DMS79 (cell line): Measurements from ENCODE around the gene POLR3H.
"Not testable (repeated sequence)": the region's sequence is repeated elsewhere in the genome, so short reads cannot be mapped to it uniquely, and the experiment has no call there.

ENCODE experiments used
- DNase-seq: peaks from one replicate; lab custom pipeline; 2025; lab: John Stamatoyannopoulos, UW

POLR3H gene

GRCh38 chr22:41563051-41563711 is 18.9 kb upstream of the POLR3H start:
- DNase-seq, result no peak

- DNase-seq, result no peak
These were observed 18.2 kb upstream of the POLR3H start for GRCh38 chr22:41562461-41562860.

DNA sequence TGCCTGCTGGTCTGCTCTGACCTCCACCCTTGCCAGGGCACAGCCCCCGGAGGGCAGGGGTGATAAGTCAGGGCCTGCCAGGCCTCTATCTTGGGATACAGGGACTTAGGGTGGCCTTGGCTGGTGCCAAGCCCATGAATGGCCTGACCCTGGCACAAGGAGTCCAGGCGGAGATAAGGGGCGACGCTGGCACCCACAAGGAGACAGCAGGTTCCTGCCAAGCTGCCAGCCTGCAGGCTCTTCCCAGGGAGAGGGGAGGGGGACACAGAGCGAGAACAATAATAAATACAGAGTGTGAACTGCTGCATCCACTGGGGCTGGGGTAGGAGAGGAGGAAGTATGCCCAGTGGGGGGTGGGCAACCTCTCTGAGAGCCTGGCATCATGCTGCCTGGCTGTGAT is 17.5 kb upstream of the POLR3H start:
- no peak for DNase-seq

DNA sequence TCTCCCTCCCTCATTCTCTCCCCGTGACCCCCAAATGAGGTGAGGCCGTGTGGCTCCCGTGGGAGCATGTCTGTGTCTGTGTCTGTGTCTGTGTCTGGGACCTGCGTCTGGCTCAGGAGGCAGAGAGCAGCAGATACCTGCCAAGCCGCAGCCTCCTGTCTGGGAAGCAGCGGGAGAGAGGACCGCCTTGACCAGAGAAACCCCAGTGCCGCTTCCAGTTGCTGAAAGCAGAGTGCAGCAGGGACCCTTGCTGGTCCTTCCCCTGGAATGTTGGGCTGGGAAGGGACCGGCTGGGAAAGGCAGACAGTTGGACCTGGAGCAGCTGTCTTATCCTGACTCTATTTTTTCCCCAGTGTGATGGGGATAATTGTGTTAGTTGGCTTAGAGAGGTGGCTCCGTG is 17.1 kb upstream of the POLR3H start:
- DNase-seq, result no peak

DNA sequence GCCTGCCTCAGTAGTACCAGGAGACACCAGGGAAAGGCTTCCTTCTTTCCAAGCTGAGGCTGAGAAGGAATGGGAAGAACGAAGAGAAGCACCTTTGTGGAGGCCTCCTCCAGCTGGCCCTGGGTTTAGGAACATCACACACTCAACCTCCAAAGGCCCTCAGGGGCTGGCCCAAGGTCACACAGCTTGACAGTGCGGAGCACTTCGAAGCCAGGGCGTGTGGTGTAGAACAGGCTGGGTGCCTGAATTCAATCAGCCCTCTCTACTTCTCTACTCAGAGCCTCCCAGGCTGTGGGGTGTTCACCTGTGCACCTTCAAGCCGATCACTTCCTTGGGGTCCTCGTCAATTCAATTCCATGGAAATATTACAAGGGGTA is 15.8 kb upstream of the POLR3H start:
- no peak for DNase-seq

- DNase-seq, result not testable (repeated sequence)
These were observed 14.0 kb upstream of the POLR3H start for GRCh38 chr22:41558241-41558630.

GRCh38 chr22:41557401-41558240 is 13.4 kb upstream of the POLR3H start:
- DNase-seq, result no peak

DNA sequence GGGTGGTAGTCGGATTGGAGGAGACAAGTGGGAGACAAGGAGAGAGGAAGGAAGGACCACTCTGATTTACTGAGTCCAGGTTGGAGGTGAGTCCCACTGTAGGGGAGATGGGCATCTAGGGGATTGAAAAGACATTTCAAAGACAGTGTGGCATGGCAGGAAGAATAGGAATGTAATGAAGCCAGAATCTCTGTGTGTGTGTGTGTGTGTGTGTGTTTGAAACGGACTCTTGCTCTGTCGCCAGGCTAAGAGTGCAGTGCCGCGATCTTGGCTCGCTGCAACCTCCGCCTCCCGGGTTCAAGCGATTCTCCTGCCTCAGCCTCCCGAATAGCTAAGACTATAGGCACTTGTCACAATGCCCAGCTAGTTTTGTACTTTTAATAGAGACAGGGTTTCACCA is 12.3 kb upstream of the POLR3H start:
- DNase-seq, result no peak

DNA sequence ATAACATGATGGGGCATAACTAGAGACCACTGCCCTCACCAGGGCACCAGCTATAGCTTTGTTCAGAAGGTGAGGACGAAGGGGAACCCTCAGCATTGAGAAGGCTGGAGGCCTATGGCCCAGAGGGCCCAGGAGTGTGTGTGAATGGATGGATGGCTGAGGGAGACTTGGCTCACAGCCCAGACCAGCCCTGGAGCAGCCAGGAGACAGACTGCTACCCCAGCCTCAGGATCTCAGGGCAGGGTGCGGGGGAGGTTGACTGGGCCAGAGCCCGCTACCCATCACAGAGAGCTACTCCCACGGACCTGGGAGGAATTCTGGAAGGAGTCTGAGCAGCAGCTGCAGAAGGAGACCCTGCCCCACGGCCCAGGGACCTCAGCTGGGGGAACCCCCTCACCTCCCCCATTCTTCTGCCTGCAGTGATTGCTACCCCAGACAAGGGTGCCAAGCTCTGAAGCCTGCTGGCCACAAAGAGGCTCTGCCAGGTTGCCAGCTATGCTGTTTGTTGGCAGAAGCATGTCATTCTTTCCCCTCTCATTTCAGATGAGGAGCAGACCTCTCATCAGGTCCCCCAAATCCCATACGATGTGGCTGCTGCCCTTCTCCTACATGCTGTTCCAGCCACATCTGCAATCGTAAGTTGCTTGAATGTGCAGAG is 11.2 kb upstream of the POLR3H start:
- no peak for DNase-seq

GRCh38 chr22:41551877-41552582 is 7.8 kb upstream of the POLR3H start:
- no peak for DNase-seq

GRCh38 chr22:41550952-41551491 is 6.8 kb upstream of the POLR3H start:
- DNase-seq, result no peak

- DNase-seq, result no peak
These were observed 4.6 kb upstream of the POLR3H start for GRCh38 chr22:41548830-41549211.

GRCh38 chr22:41544671-41545476 is 604 bp upstream of the POLR3H start:
- no peak for DNase-seq

DNA sequence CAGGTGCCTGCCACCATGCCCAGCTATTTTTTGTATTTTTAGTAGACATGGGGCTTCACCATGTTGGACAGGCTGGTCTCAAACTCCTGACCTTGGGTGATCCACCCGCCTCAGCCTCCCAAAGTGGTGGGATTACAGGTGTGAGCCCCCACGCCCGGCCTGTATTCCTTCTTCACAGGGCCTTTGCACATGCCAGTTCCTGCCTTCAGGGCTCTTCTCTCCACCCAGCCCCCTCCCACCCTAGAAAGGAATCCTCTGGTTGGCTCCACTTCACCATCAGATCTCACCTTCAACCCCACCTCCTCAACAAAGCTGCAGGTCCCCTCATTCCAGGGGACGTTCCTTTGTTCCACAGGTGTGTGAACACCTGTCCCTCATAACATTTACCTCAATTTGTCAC is 2.0 kb downstream of the POLR3H start:
- no peak for DNase-seq

- DNase-seq, result no peak
These were observed 2.8 kb downstream of the POLR3H start for GRCh38 chr22:41541484-41541883.

GRCh38 chr22:41540365-41540764 is 3.9 kb downstream of the POLR3H start:
- DNase-seq, result no peak

GRCh38 chr22:41540006-41540315 is 4.3 kb downstream of the POLR3H start:
- no peak for DNase-seq

DNA sequence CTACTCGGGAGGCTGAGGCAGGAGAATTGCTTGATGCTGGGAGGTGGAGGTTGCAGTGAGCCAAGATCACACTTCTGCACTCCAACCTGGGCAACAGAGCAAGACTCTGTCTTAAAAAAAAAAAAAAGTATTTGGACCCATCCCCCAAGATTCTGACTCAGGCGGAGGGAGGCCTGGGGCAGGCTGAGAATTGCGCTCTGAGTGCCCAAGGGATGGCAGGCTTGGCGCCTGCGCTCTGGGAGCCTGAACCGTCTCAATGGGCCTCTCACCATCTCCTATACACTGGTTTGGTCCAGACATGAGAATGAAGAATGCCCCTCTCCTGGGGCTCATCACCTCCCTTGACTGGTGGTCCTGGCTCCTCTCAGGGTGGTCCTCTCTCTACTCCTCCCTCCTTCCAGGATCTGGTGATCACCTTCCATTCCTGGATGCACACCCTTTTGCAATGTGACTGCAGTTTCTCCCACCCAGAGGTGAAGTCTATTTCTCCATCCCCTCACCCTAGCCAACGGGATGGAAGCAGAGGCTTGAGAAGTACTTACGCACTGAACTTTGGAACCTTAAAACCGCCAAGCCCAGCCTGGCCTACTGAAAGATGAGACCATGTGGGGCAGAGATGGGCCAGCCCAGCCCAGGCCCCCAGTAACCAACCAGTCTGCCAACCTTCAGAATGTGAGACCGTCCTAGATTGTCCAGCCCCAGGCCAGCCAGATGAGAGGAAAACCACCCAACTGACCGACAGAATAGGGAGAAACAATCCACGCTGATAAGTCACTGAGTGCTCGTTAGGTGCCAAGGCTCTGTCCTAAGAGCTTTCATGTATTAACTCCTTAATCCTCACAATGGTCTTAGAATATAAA is 4.9 kb downstream of the POLR3H start:
- DNase-seq, result no peak

GRCh38 chr22:41538583-41538982 is 5.7 kb downstream of the POLR3H start:
- no peak for DNase-seq

- no peak for DNase-seq
These were observed 7.1 kb downstream of the POLR3H start for GRCh38 chr22:41537203-41537602.

DNA sequence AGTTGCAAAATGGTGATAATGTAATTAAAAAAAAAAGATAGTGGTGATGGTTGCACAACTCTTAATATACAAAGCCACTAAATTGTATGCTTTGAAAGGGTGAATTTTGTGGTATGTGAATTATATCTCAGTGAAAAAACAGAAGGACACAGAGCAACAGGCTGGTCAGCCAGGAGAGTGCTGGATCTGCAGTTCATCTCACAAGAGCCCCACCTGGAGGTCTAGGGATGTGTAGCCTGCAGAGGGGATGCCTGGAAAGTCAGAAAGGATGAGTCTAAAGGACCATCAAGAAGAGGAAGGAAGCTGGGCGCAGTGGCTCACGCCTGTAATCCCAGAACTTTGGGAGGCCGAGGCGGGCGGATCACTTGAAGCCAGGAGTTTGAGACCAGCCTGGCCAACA is 9.0 kb downstream of the POLR3H start:
- DNase-seq, result no peak
